ENCODE results near the gene CD52. TPM values are rescaled to one million over a fixed set of nuclear protein-coding genes. Genes with fewer than 3 reads are reported as not detected.

CD52 gene
- total RNA-seq, 1 experiment from 2014 or later: 1.2 TPM

- H2AFZ ChIP-seq: no peak overlapping the region
- H3K79me2 ChIP-seq (ENCODE audit: low read depth): no peaks in the 10 kb centered on the region
- DNase-seq: no peak
- intact Hi-C loops (cut with micrococcal nuclease; ENCODE audit: unreplicated experiment): no loop called here
- no peaks in the 10 kb centered on the region for H3K27me3 ChIP-seq (ENCODE audit: insufficient read depth, low read depth)
- no peaks in the 10 kb centered on the region for H3K9me3 ChIP-seq (ENCODE audit: insufficient read depth, low read depth)
- H3K4me3 ChIP-seq: no peak overlapping the region
- BruUV-seq (replicated peaks): no TSS peak
- H4K20me1 ChIP-seq (ENCODE audit: insufficient read depth): no peaks in the 10 kb centered on the region
- H3K27ac ChIP-seq: no peak overlapping the region
- H3K36me3 ChIP-seq (ENCODE audit: low read depth): no peaks in the 10 kb centered on the region
- no peak overlapping the region for H3K4me2 ChIP-seq
- TF ChIP-seq CTCF (conservative IDR thresholded peaks at IDR 0.05) (no peak), EZH2 (IDR thresholded peaks at IDR 0.05; ENCODE audit: low read depth) (no peak)
- ChIA-PET POLR2A (ENCODE audit: unreplicated experiment) (no interaction called here), CTCF (no interaction called here)
- peaks cover 22% of the 10 kb centered on the region for H3K4me1 ChIP-seq (replicated peaks; ENCODE audit: insufficient read depth)
- H3F3A ChIP-seq (ENCODE audit: insufficient read depth, low read depth): peaks cover 11% of the 10 kb centered on the region; the same call in 1 of the 2 replicates
- H3K9me2 ChIP-seq (ENCODE audit: insufficient read depth): no peaks in the 10 kb centered on the region
These were observed 22.3 kb upstream of the CD52 start for GRCh38 chr1:26295194-26296138.

GRCh38 chr1:26296340-26297056 lies 21.3 kb upstream of the CD52 start:
- DNase-seq: no peak
- Histone ChIP-seq H3K27me3 (ENCODE audit: insufficient read depth, low read depth) (no peaks in the 10 kb centered on the region), H3K27ac (no peak overlapping the region), H3K9me3 (ENCODE audit: insufficient read depth, low read depth) (no peaks in the 10 kb centered on the region), H3K4me3 (no peak overlapping the region), H3K9me2 (ENCODE audit: insufficient read depth) (no peaks in the 10 kb centered on the region), H2AFZ (no peak overlapping the region), H3F3A (ENCODE audit: insufficient read depth, low read depth) (peaks cover 11% of the 10 kb centered on the region; the same call in 1 of the 2 replicates), H3K79me2 (ENCODE audit: low read depth) (no peaks in the 10 kb centered on the region), H4K20me1 (ENCODE audit: insufficient read depth) (no peaks in the 10 kb centered on the region), H3K4me2 (no peak overlapping the region), H3K4me1 (replicated peaks; ENCODE audit: insufficient read depth) (peaks cover 22% of the 10 kb centered on the region), H3K36me3 (ENCODE audit: low read depth) (no peaks in the 10 kb centered on the region)
- intact Hi-C loops (cut with micrococcal nuclease; ENCODE audit: unreplicated experiment): no loop called here
- ChIA-PET POLR2A (ENCODE audit: unreplicated experiment) (no interaction called here), CTCF (no interaction called here)
- no TSS peak for BruUV-seq (replicated peaks)
- TF ChIP-seq EZH2 (IDR thresholded peaks at IDR 0.05; ENCODE audit: low read depth) (no peak), CTCF (conservative IDR thresholded peaks at IDR 0.05) (no peak)

GRCh38 chr1:26297057-26297790 lies 20.5 kb upstream of the CD52 start:
- Histone ChIP-seq H3K4me2 (peak overlapping the region; percentile 48; the same call in 1 of the 2 replicates), H3K27me3 (ENCODE audit: insufficient read depth, low read depth) (no peaks in the 10 kb centered on the region), H3K36me3 (ENCODE audit: low read depth) (no peaks in the 10 kb centered on the region), H4K20me1 (ENCODE audit: insufficient read depth) (no peaks in the 10 kb centered on the region), H3K27ac (0 out of 2 replicates have a peak overlapping the region, but pooled peaks have one; percentile 71), H3K9me3 (ENCODE audit: insufficient read depth, low read depth) (no peaks in the 10 kb centered on the region), H3F3A (ENCODE audit: insufficient read depth, low read depth) (peaks cover 11% of the 10 kb centered on the region; the same call in 1 of the 2 replicates), H3K9me2 (ENCODE audit: insufficient read depth) (no peaks in the 10 kb centered on the region), H3K79me2 (ENCODE audit: low read depth) (no peaks in the 10 kb centered on the region), H2AFZ (no peak overlapping the region), H3K4me1 (replicated peaks; ENCODE audit: insufficient read depth) (peaks cover 22% of the 10 kb centered on the region), H3K4me3 (no peak overlapping the region)
- ChIA-PET CTCF (no interaction called here), POLR2A (ENCODE audit: unreplicated experiment) (no interaction called here)
- no TSS peak for BruUV-seq (replicated peaks)
- TF ChIP-seq CTCF (conservative IDR thresholded peaks at IDR 0.05): no peak
- TF ChIP-seq EZH2 (IDR thresholded peaks at IDR 0.05; ENCODE audit: low read depth): no peak
- no peak for DNase-seq
- intact Hi-C loops (cut with micrococcal nuclease; ENCODE audit: unreplicated experiment): no loop called here

Data from PC-9 (cell line).